ENCODE measurements around the gene SEMA3A.
"Not testable (repeated sequence)": the region's sequence is repeated elsewhere in the genome, so short reads cannot be mapped to it uniquely, and the experiment has no call there.

SEMA3A gene

GRCh38 chr7:84161398-84161797, 33.2 kb downstream of the SEMA3A start:
- no peak for TF ChIP-seq CTCF (IDR thresholded peaks at IDR 0.05; ENCODE audit: low read depth, low read length, missing control alignments)
- DNase-seq (ENCODE audit: extremely low read depth, low read depth), result no peak
- H3K4me3 ChIP-seq (replicated peaks; ENCODE audit: low read depth, low read length), result no peak overlapping the region

GRCh38 chr7:84159435-84159834, 35.2 kb downstream of the SEMA3A start:
- no peak overlapping the region for H3K4me3 ChIP-seq (replicated peaks; ENCODE audit: low read depth, low read length)
- DNase-seq (ENCODE audit: extremely low read depth, low read depth), result no peak
- no peak for TF ChIP-seq CTCF (IDR thresholded peaks at IDR 0.05; ENCODE audit: low read depth, low read length, missing control alignments)

GRCh38 chr7:84157171-84157570, 37.4 kb downstream of the SEMA3A start:
- TF ChIP-seq CTCF (IDR thresholded peaks at IDR 0.05; ENCODE audit: low read depth, low read length, missing control alignments), result no peak

GRCh38 chr7:84154991-84155781, 39.4 kb downstream of the SEMA3A start:
- H3K4me3 ChIP-seq (replicated peaks; ENCODE audit: low read depth, low read length), result no peak overlapping the region
- no peak for DNase-seq (ENCODE audit: extremely low read depth, low read depth)
- no peak for TF ChIP-seq CTCF (IDR thresholded peaks at IDR 0.05; ENCODE audit: low read depth, low read length, missing control alignments)

More at GRCh38 chr7:84157171-84157570, 37.4 kb downstream of the SEMA3A start:
- no peak overlapping the region for H3K4me3 ChIP-seq (replicated peaks; ENCODE audit: low read depth, low read length)
- no peak for DNase-seq (ENCODE audit: extremely low read depth, low read depth)

GRCh38 chr7:84152995-84153394, 41.6 kb downstream of the SEMA3A start:
- H3K4me3 ChIP-seq (replicated peaks; ENCODE audit: low read depth, low read length), result no peak overlapping the region
- TF ChIP-seq CTCF (IDR thresholded peaks at IDR 0.05; ENCODE audit: low read depth, low read length, missing control alignments), result no peak
- DNase-seq (ENCODE audit: extremely low read depth, low read depth), result no peak

- DNase-seq (ENCODE audit: extremely low read depth, low read depth); H3K4me3 ChIP-seq (replicated peaks; ENCODE audit: low read depth, low read length): not testable (repeated sequence)
Observed at GRCh38 chr7:84150370-84150769, 44.2 kb downstream of the SEMA3A start.

GRCh38 chr7:84149573-84149972, 45.0 kb downstream of the SEMA3A start:
- no peak overlapping the region for H3K4me3 ChIP-seq (replicated peaks; ENCODE audit: low read depth, low read length)
- DNase-seq (ENCODE audit: extremely low read depth, low read depth), result no peak

More at GRCh38 chr7:84149573-84149972, 45.0 kb downstream of the SEMA3A start:
- TF ChIP-seq CTCF (IDR thresholded peaks at IDR 0.05; ENCODE audit: low read depth, low read length, missing control alignments), result no peak
